B cell (primary cell): ENCODE results near the gene ADCY1. TPM values are rescaled to one million over a fixed set of nuclear protein-coding genes. Genes with fewer than 3 reads are reported as not detected.

ENCODE experiments used
- ATAC-seq: fragments of 200-7000 bp; cut with Tn5 transposase; one replicate; pipeline ENCODE4 v1.10.0; 2021; ENCODE audit warnings: low read depth, mild to moderate bottlenecking, moderate number of reproducible peaks, moderate library complexity
- CTCF ChIA-PET: fragments of 350-600 bp; sonication (Branson Sonifier 250); formaldehyde crosslinking; loops from one replicate; lab custom pipeline; 2021; ENCODE audit warnings: antibody characterized with exemption, inconsistent platforms; lab: Charles Lee
- POLR2A ChIA-PET: fragments of 350-600 bp; sonication (Branson Sonifier 250); formaldehyde crosslinking; loops from one replicate; lab custom pipeline; 2021; ENCODE audit warnings: antibody characterized with exemption; lab: Charles Lee
- DNase-seq: peaks from one replicate; pipeline ENCODE4 v3.0.0; 2013
- H2AFZ ChIP-seq: 2 replicates; pipeline ENCODE4 v1.6.1; 2012; ENCODE audit warnings: mild to moderate bottlenecking, low read depth, low read length; ENCODE audit not compliant: insufficient read depth, poor library complexity, severe bottlenecking
- H3K27ac ChIP-seq, 2 donors: 1 replicate in 1 of 2; 2 replicates in 1 of 2; pipeline ENCODE4 v1.5.1; 2012 to 2013; ENCODE audit warnings: low read length in 2 of 2, mild to moderate bottlenecking in 2 of 2, moderate library complexity in 1 of 2
- H3K27me3 ChIP-seq, 4 experiments: fragments of 200-600 bp in 1 of 4; sonication (generic) in 1 of 4; replicated peaks in 1 of 4; 1 replicate in 2 of 4; 2 replicates in 2 of 4; pipeline versions ENCODE4 v1.6.1 to v1.7.0; 2013 to 2016; ENCODE audit warnings: low read length in 3 of 4, mild to moderate bottlenecking in 2 of 4, mixed read lengths in 1 of 4, moderate library complexity in 1 of 4; ENCODE audit not compliant: insufficient read depth in 4 of 4, control insufficient read depth in 3 of 4; ENCODE audit errors: control extremely low read depth in 1 of 4
- H3K36me3 ChIP-seq, 2 experiments: replicated peaks in 1 of 2; 1 replicate in 1 of 2; 2 replicates in 1 of 2; pipeline versions ENCODE4 v1.6.1 to v1.7.1; 2013; ENCODE audit warnings: low read length in 1 of 2; ENCODE audit not compliant: insufficient read depth in 2 of 2, control insufficient read depth in 1 of 2; ENCODE audit errors: control extremely low read depth in 1 of 2, extremely low read depth in 1 of 2
- H3K4me1 ChIP-seq, 2 donors: fragments of 200-600 bp in 1 of 2; sonication (generic) in 1 of 2; 1 replicate in 1 of 2; 2 replicates in 1 of 2; pipeline versions ENCODE4 v1.5.1 to v1.6.1; 2013 to 2017; ENCODE audit warnings: low read length in 2 of 2; ENCODE audit not compliant: control insufficient read depth in 2 of 2, insufficient read depth in 2 of 2
- H3K4me2 ChIP-seq: replicated peaks from 2 replicates; pipeline ENCODE3; 2012; ENCODE audit warnings: mild to moderate bottlenecking, low read depth, low read length; ENCODE audit not compliant: poor library complexity, severe bottlenecking
- H3K4me3 ChIP-seq, 5 experiments: fragments of 200-600 bp in 1 of 5; sonication (generic) in 1 of 5; 1 replicate in 3 of 5; 2 replicates in 2 of 5; pipeline versions ENCODE4 v1.5.1 to v1.7.0; 2011 to 2016; ENCODE audit warnings: low read length in 4 of 5, mild to moderate bottlenecking in 4 of 5, low read depth in 2 of 5, control low read depth in 1 of 5, moderate library complexity in 1 of 5; ENCODE audit not compliant: insufficient read depth in 1 of 5; ENCODE audit errors: control extremely low read depth in 1 of 5, extremely low read depth in 1 of 5
- H3K79me2 ChIP-seq: fragments of 200-600 bp; sonication (generic); one replicate; pipeline ENCODE4 v1.6.0; 2016; ENCODE audit warnings: low read length; ENCODE audit not compliant: control insufficient read depth, insufficient read depth
- H3K9ac ChIP-seq: fragments of 200-600 bp; sonication (generic); 2 replicates; pipeline ENCODE4 v1.6.1; 2017; ENCODE audit warnings: mild to moderate bottlenecking, low read length, moderate library complexity
- H3K9me3 ChIP-seq, 3 donors: one replicate each; pipeline versions ENCODE4 v1.6.1 to v1.7.1; 2013; ENCODE audit warnings: low read length in 2 of 3; ENCODE audit not compliant: control insufficient read depth in 2 of 3, insufficient read depth in 1 of 3; ENCODE audit errors: control extremely low read depth in 1 of 3
- H4K20me1 ChIP-seq: 2 replicates; pipeline ENCODE4 v1.6.0; 2012; ENCODE audit warnings: mild to moderate bottlenecking, low read length; ENCODE audit not compliant: insufficient read depth, control insufficient read depth, poor library complexity, severe bottlenecking
- H3K27ac Mint-ChIP-seq: one replicate; pipeline ENCODE4 v1.8.0; 2021; ENCODE audit warnings: mixed read lengths
- H3K27me3 Mint-ChIP-seq: one replicate; pipeline ENCODE4 v1.8.0; 2021; ENCODE audit warnings: mixed read lengths
- H3K4me1 Mint-ChIP-seq: one replicate; pipeline ENCODE4 v1.8.0; 2021; ENCODE audit warnings: mixed read lengths
- H3K4me3 Mint-ChIP-seq: one replicate; pipeline ENCODE4 v1.8.0; 2021; ENCODE audit warnings: mixed read lengths
- H3K9me3 Mint-ChIP-seq: one replicate; pipeline ENCODE4 v1.8.0; 2022; ENCODE audit warnings: mixed read lengths; ENCODE audit not compliant: insufficient read depth
- EZH2 ChIP-seq: IDR thresholded peaks from 2 replicates; pipeline ENCODE4 v1.6.1; 2012; ENCODE audit warnings: borderline replicate concordance, low read depth, mild to moderate bottlenecking, moderate library complexity, low read length; ENCODE audit not compliant: insufficient read depth, poor library complexity, severe bottlenecking
- WGBS: methylation state at CpG from one replicate; pipeline ENCODE4 v1.1.5; 2013; ENCODE audit warnings: missing lambda C conversion rate; ENCODE audit not compliant: insufficient coverage; 5-methylcytosine and 5-hydroxymethylcytosine counted together
- intact Hi-C: fragments of 100-400 bp; cut with micrococcal nuclease; formaldehyde crosslinking; loops from one replicate; pipeline ENCODE4 v1.10.0; 2022
- polyA plus RNA-seq: library from polyadenylated mRNA; depleted of rRNA; stranded (reverse); fragments of >200 nt; gene quantifications from 2 replicates; pipeline ENCODE4 v1.2.3, GENCODE V29; 2012
- total RNA-seq, 2 donors: library from RNA; stranded (reverse); fragments of 120-200 nt in 1 of 2; gene quantifications; 1 replicate in 1 of 2; 2 replicates in 1 of 2; pipeline versions ENCODE4 v1.2.3 to v1.2.4, GENCODE V29; 2013 to 2022
- TF ChIP-seq, protein P1 (sequence below): fragments of 200-600 bp; IDR thresholded peaks from one replicate; pipeline ENCODE4 v1.8.0; 2022; ENCODE audit warnings: antibody characterized with exemption, mild to moderate bottlenecking

ADCY1 gene
- total and polyA plus RNA-seq, 2 donors (not counting 1 experiment from before 2014, with no cell fraction given): 0.05 to 0.12 TPM

DNA sequence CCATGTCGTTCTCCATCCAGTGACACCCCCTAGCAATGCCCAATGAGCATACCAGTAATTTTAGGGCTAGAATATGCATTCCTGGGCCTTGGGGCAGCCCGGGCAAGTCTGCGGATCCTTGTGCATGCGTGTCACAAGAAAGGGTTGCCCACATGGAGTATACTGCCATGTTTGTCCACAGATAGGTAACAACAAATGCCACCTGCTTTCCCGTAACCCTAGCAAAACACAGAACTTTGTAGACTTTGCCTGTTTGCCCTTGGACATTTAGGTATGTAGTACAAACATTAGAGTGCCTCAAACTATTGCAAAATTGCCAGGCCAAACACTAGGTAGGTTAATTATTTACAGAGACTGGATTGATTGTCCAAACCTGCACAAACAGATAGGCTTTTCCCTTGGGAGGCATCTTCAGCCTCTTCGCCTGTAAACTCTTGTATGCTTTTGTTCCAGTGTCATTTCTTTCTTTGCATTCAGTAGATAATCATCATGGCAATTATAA is 117.0 kb downstream of the ADCY1 start:
- no peaks in the 10 kb centered on the region for H3K79me2 ChIP-seq
- H3K4me1 Mint-ChIP-seq: no peaks in the 10 kb centered on the region
- no peaks in the 10 kb centered on the region for H4K20me1 ChIP-seq
- WGBS: 82% methylated on average over 5 of the region's 6 CpGs
- no peaks in the 10 kb centered on the region for H3K27me3 Mint-ChIP-seq
- no peak overlapping the region for H2AFZ ChIP-seq
- H3K27ac ChIP-seq: no peak overlapping the region
- H3K4me2 ChIP-seq: no peak overlapping the region
- intact Hi-C loops: no loop called here
- no peak for DNase-seq
- H3K9me3 ChIP-seq: no peaks in the 10 kb centered on the region
- no peaks in the 10 kb centered on the region for H3K9me3 Mint-ChIP-seq
- no peak overlapping the region for H3K4me3 Mint-ChIP-seq
- no peak for ATAC-seq
- ChIA-PET POLR2A (no interaction called here), CTCF (no interaction called here)
- H3K27ac Mint-ChIP-seq: no peak overlapping the region
- no peak overlapping the region for H3K9ac ChIP-seq
- H3K4me3 ChIP-seq: no peak overlapping the region
- no peak for TF ChIP-seq EZH2
- TF ChIP-seq, protein P1, sequence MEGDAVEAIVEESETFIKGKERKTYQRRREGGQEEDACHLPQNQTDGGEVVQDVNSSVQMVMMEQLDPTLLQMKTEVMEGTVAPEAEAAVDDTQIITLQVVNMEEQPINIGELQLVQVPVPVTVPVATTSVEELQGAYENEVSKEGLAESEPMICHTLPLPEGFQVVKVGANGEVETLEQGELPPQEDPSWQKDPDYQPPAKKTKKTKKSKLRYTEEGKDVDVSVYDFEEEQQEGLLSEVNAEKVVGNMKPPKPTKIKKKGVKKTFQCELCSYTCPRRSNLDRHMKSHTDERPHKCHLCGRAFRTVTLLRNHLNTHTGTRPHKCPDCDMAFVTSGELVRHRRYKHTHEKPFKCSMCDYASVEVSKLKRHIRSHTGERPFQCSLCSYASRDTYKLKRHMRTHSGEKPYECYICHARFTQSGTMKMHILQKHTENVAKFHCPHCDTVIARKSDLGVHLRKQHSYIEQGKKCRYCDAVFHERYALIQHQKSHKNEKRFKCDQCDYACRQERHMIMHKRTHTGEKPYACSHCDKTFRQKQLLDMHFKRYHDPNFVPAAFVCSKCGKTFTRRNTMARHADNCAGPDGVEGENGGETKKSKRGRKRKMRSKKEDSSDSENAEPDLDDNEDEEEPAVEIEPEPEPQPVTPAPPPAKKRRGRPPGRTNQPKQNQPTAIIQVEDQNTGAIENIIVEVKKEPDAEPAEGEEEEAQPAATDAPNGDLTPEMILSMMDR: no peak
- H3K4me1 ChIP-seq: no peaks in the 10 kb centered on the region
- no peaks in the 10 kb centered on the region for H3K36me3 ChIP-seq
- H3K27me3 ChIP-seq: no peaks in the 10 kb centered on the region

DNA sequence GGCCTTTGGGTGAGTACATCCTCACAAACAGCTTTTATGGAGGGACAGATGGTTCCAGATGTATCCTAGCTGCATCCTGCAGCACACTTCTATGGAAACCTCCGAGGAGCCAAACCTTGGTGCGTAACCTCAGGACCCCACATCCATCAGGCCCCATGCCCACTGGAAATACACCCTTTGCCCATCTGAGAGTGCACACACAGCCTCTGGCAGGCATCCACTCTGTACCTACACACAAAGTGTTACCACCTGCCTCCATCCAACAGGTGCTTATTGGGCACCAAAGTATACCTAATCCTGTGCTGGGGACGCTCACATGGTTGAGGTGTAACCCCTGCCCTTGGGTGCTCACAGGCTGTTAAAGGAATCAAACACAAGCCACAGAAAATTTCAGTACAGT is 117.9 kb downstream of the ADCY1 start:
- intact Hi-C loops: no loop called here
- TF ChIP-seq EZH2: no peak
- TF ChIP-seq, protein P1: no peak
- Histone ChIP-seq H3K4me1 (no peaks in the 10 kb centered on the region), H3K36me3 (no peaks in the 10 kb centered on the region), H3K4me3 (no peak overlapping the region), H3K27ac (no peak overlapping the region), H3K79me2 (no peaks in the 10 kb centered on the region), H4K20me1 (no peaks in the 10 kb centered on the region), H3K4me2 (no peak overlapping the region), H2AFZ (no peak overlapping the region), H3K9ac (no peak overlapping the region), H3K27me3 (no peaks in the 10 kb centered on the region), H3K9me3 (no peaks in the 10 kb centered on the region)
- DNase-seq: no peak
- H3K27ac Mint-ChIP-seq: no peak overlapping the region
- ATAC-seq: no peak
- ChIA-PET CTCF (no interaction called here), POLR2A (no interaction called here)
- no peaks in the 10 kb centered on the region for H3K27me3 Mint-ChIP-seq
- H3K4me3 Mint-ChIP-seq: no peak overlapping the region
- no peaks in the 10 kb centered on the region for H3K4me1 Mint-ChIP-seq
- no peaks in the 10 kb centered on the region for H3K9me3 Mint-ChIP-seq
- 92% methylated on average over 3 of the region's 3 CpGs for WGBS
